CD4-positive, alpha-beta T cell (primary cell): ENCODE data around the gene RPL18. TPM values are rescaled to one million over a fixed set of nuclear protein-coding genes. Genes with fewer than 3 reads are reported as not detected.

Source experiments
- ATAC-seq: fragments of 200-7000 bp; cut with Tn5 transposase; one replicate; pipeline ENCODE4 v1.10.0; 2022; ENCODE audit warnings: mild to moderate bottlenecking; ENCODE audit not compliant: poor library complexity
- CTCF ChIA-PET: fragments of 350-600 bp; sonication (Branson Sonifier 250); formaldehyde crosslinking; loops from one replicate; lab custom pipeline; 2021; ENCODE audit warnings: antibody characterized with exemption, inconsistent platforms; lab: Charles Lee
- POLR2A ChIA-PET: fragments of 350-600 bp; sonication (Branson Sonifier 250); formaldehyde crosslinking; loops from one replicate; lab custom pipeline; 2021; ENCODE audit warnings: antibody characterized with exemption, inconsistent platforms; lab: Charles Lee
- DNase-seq, 14 experiments: peaks; one replicate each; pipeline ENCODE4 v3.0.0-alpha.2; 2013 to 2020; ENCODE audit warnings: mixed read lengths in 2 of 14
- H3K27ac ChIP-seq, 2 donors: one replicate each; pipeline versions ENCODE4 v1.5.1 to v1.7.0; 2013; ENCODE audit warnings: low read length in 2 of 2, low read depth in 1 of 2, mild to moderate bottlenecking in 1 of 2
- H3K27me3 ChIP-seq, 2 experiments: 1 replicate in 1 of 2; 2 replicates in 1 of 2; pipeline versions ENCODE4 v1.6.1 to v1.7.0; 2013; ENCODE audit warnings: low read length in 2 of 2, control low read depth in 1 of 2, mild to moderate bottlenecking in 1 of 2, moderate library complexity in 1 of 2; ENCODE audit not compliant: insufficient read depth in 2 of 2, control insufficient read depth in 1 of 2
- H3K36me3 ChIP-seq: one replicate; pipeline ENCODE4 v1.6.1; 2013; ENCODE audit warnings: low read length, control low read depth; ENCODE audit not compliant: insufficient read depth
- H3K4me1 ChIP-seq: one replicate; pipeline ENCODE4 v1.6.1; 2013; ENCODE audit warnings: low read length, control low read depth; ENCODE audit not compliant: insufficient read depth
- H3K4me3 ChIP-seq: one replicate; pipeline ENCODE4 v1.5.1; 2013; ENCODE audit warnings: mild to moderate bottlenecking, low read length, moderate library complexity
- H3K9me3 ChIP-seq, 2 experiments: 1 replicate in 1 of 2; 2 replicates in 1 of 2; pipeline versions ENCODE4 v1.6.1 to v1.7.0; 2013; ENCODE audit warnings: low read length in 2 of 2, mild to moderate bottlenecking in 2 of 2, control low read depth in 1 of 2, moderate library complexity in 1 of 2; ENCODE audit not compliant: control insufficient read depth in 1 of 2, insufficient read depth in 1 of 2
- H3K27ac Mint-ChIP-seq: one replicate; pipeline ENCODE4 v1.8.0; 2020; ENCODE audit warnings: mixed read lengths
- H3K27me3 Mint-ChIP-seq: one replicate; pipeline ENCODE4 v1.8.0; 2021; ENCODE audit warnings: mixed read lengths
- H3K36me3 Mint-ChIP-seq: one replicate; pipeline ENCODE4 v1.8.0; 2021; ENCODE audit warnings: low read depth, mixed read lengths
- H3K4me1 Mint-ChIP-seq: one replicate; pipeline ENCODE4 v1.8.0; 2021; ENCODE audit warnings: low read depth, mixed read lengths
- H3K4me3 Mint-ChIP-seq: one replicate; pipeline ENCODE4 v1.8.0; 2020; ENCODE audit warnings: mild to moderate bottlenecking, mixed read lengths
- H3K9me3 Mint-ChIP-seq: one replicate; pipeline ENCODE4 v1.8.0; 2020; ENCODE audit warnings: mixed read lengths
- intact Hi-C, 2 experiments: fragments of 100-400 bp; cut with DNase I in 1 of 2; cut with micrococcal nuclease in 1 of 2; formaldehyde crosslinking; loops; one replicate each; pipeline versions ENCODE4 v1.15.1 to v1.9.0; 2023 to 2025; cut with DNase I, micrococcal nuclease
- total RNA-seq, 174 experiments: library from RNA in 2 of 174; stranded (reverse) in 2 of 174; gene quantifications; one replicate each; pipeline ENCODE4 v1.2.3 and lab custom pipeline; 2021 to 2026
- TF ChIP-seq, protein P1 (sequence below): fragments of 200-600 bp; IDR thresholded peaks from one replicate; pipeline ENCODE4 v1.8.0; 2022; ENCODE audit warnings: antibody characterized with exemption, mild to moderate bottlenecking

Gene RPL18
- total RNA-seq, 2 experiments from 2014 or later = 2,820 to 2,913 TPM

DNA sequence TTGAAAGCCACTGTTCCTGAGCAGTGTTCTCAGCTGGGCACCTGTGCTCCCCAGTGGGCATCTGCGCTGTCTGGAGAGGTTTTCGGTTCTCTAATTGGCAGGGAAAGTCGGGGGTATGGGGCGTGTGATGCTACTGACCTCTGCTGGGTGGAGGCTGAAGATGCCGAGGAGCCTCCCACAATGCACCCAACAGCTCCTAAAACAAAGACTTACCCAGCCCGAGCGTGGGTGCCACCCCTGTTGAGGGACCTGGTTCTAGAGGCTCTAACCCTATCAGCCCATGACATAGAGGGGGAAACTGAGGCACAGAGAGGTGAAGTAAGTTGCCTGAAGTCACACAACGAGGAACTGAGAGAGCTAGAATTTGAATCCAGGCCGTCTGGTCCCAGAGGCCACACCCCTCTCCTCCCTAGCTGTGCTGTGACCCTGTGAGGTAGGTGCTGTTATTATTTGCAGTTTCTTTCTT, 10.1 kb downstream of the RPL18 start:
- H3K36me3 Mint-ChIP-seq = no peaks in the 10 kb centered on the region
- intact Hi-C loops = loop anchor here (1.0 to 2.0 kb wide), 4 partner anchors 20 to 104 kb away; no protein-coding TSS in a partner anchor
- CTCF ChIA-PET = interaction anchor here (0.6 to 2.0 kb wide), 17 partner anchors 10 to 217 kb away, joined by 3 to 18 read pairs (median 4); partner anchors contain the start of genes GRWD1, KDELR1, RPL18 and SPHK2
- H3K9me3 Mint-ChIP-seq = no peaks in the 10 kb centered on the region
- no peak overlapping the region for H3K27ac Mint-ChIP-seq
- TF ChIP-seq, protein P1, sequence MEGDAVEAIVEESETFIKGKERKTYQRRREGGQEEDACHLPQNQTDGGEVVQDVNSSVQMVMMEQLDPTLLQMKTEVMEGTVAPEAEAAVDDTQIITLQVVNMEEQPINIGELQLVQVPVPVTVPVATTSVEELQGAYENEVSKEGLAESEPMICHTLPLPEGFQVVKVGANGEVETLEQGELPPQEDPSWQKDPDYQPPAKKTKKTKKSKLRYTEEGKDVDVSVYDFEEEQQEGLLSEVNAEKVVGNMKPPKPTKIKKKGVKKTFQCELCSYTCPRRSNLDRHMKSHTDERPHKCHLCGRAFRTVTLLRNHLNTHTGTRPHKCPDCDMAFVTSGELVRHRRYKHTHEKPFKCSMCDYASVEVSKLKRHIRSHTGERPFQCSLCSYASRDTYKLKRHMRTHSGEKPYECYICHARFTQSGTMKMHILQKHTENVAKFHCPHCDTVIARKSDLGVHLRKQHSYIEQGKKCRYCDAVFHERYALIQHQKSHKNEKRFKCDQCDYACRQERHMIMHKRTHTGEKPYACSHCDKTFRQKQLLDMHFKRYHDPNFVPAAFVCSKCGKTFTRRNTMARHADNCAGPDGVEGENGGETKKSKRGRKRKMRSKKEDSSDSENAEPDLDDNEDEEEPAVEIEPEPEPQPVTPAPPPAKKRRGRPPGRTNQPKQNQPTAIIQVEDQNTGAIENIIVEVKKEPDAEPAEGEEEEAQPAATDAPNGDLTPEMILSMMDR = peak; percentile 69
- H3K27me3 ChIP-seq = no peaks in the 10 kb centered on the region
- peak; percentile 93 for ATAC-seq
- no peak overlapping the region for H3K4me3 Mint-ChIP-seq
- H3K36me3 ChIP-seq = no peaks in the 10 kb centered on the region
- H3K27me3 Mint-ChIP-seq = no peaks in the 10 kb centered on the region
- H3K9me3 ChIP-seq = no peaks in the 10 kb centered on the region
- peaks cover 6% of the 10 kb centered on the region for H3K4me1 ChIP-seq
- peaks cover 6% of the 10 kb centered on the region for H3K4me1 Mint-ChIP-seq
- no peak overlapping the region for H3K4me3 ChIP-seq
- H3K27ac ChIP-seq = no peak overlapping the region
- POLR2A ChIA-PET = interaction anchor here (0.6 to 1.8 kb wide), 12 partner anchors 10 to 288 kb away, joined by 3 to 17 read pairs (median 4); partner anchors contain the start of genes DBP, RPL18 and SPHK2
- peak in 13 of 14 experiments; percentile 35 to 82 (median 54) for DNase-seq

DNA sequence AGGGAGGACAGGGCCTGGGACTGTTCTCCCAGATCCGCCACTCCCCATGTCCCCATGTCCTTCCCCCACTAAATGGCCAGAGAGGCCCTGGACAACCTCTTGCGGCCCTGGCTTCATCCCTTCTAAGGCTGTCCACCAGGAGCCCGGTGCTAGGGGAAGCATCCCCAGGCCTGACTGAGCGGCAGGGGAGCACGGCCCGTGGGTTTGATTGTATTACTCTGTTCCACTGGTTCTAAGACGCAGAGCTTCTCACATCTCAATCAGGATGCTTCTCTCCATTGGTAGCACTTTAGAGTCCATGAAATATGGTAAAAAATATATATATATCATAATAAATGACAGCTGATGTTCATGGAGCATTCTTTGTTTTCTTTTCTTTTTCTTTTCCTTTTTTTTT, 11.6 kb downstream of the RPL18 start:
- Histone ChIP-seq H3K4me1 (peaks cover 6% of the 10 kb centered on the region), H3K27ac (no peak overlapping the region), H3K9me3 (no peaks in the 10 kb centered on the region), H3K27me3 (no peaks in the 10 kb centered on the region), H3K36me3 (no peaks in the 10 kb centered on the region), H3K4me3 (no peak overlapping the region)
- ChIA-PET POLR2A (no interaction called here), CTCF (no interaction called here)
- TF ChIP-seq, protein P1 = no peak
- no peak for ATAC-seq
- Mint-ChIP-seq H3K4me1 (peaks cover 6% of the 10 kb centered on the region), H3K9me3 (no peaks in the 10 kb centered on the region), H3K27ac (no peak overlapping the region), H3K4me3 (no peak overlapping the region), H3K27me3 (no peaks in the 10 kb centered on the region), H3K36me3 (no peaks in the 10 kb centered on the region)
- no peak for DNase-seq
- intact Hi-C loops = no loop called here

DNA sequence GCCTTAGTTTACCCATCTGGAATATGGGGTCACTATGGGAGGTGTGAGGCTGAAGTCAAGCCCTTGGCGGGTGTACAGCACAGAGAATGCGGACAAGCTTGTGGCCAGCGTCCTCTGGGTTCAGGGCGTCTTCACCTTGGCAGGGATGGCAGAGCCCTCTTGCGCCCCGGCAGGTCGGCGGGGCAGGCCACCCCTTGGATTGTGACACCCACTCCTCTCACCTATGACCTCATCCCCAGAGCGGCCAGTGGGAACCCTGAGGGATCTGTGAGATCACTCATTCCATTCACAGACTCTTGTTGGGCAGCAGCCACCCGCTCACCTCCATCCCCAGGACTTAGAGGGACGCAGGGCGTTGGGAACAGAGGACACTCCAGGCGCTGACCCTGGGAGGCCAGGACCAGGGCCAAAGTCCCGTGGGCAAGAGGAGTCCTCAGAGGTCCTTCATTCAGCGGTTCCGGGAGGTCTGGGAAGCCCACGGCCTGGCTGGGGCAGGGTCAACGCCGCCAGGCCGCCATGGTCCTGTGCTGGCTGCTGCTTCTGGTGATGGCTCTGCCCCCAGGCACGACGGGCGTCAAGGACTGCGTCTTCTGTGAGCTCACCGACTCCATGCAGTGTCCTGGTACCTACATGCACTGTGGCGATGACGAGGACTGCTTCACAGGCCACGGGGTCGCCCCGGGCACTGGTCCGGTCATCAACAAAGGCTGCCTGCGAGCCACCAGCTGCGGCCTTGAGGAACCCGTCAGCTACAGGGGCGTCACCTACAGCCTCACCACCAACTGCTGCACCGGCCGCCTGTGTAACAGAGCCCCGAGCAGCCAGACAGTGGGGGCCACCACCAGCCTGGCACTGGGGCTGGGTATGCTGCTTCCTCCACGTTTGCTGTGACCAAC, 12.3 kb downstream of the RPL18 start, which contains the start of gene SPACA4:
Gene SPACA4, plus strand, starts transcription at position 280 of the 896 bp plus-strand sequence. Its CDS starts 237 bp downstream, at position 517.
- Mint-ChIP-seq H3K27me3 (no peaks in the 10 kb centered on the region), H3K4me3 (no peak within 1 kb of the TSS), H3K9me3 (no peaks in the 10 kb centered on the region), H3K27ac (no peak within 1 kb of the TSS), H3K4me1 (peaks cover 6% of the 10 kb centered on the region), H3K36me3 (no peaks in the 10 kb centered on the region)
- no peaks in the 10 kb centered on the region for H3K36me3 ChIP-seq
- no peak within 1 kb of the TSS for H3K4me3 ChIP-seq
- ChIA-PET POLR2A (no interaction called here), CTCF (interaction anchor here (1.1 kb wide), 1 partner anchor 18 kb away, joined by 3 read pairs; no protein-coding TSS in a partner anchor)
- ATAC-seq (no peak), DNase-seq (peak in 1 of 14 experiments; percentile 25)
- TF ChIP-seq, protein P1 = no peak
- H3K27ac ChIP-seq = no peak within 1 kb of the TSS
- no peaks in the 10 kb centered on the region for H3K27me3 ChIP-seq
- no peaks in the 10 kb centered on the region for H3K9me3 ChIP-seq
- intact Hi-C loops = no loop called here
- H3K4me1 ChIP-seq = peaks cover 6% of the 10 kb centered on the region
